ENCODE data around the gene NKAIN4.

Gene NKAIN4

DNA sequence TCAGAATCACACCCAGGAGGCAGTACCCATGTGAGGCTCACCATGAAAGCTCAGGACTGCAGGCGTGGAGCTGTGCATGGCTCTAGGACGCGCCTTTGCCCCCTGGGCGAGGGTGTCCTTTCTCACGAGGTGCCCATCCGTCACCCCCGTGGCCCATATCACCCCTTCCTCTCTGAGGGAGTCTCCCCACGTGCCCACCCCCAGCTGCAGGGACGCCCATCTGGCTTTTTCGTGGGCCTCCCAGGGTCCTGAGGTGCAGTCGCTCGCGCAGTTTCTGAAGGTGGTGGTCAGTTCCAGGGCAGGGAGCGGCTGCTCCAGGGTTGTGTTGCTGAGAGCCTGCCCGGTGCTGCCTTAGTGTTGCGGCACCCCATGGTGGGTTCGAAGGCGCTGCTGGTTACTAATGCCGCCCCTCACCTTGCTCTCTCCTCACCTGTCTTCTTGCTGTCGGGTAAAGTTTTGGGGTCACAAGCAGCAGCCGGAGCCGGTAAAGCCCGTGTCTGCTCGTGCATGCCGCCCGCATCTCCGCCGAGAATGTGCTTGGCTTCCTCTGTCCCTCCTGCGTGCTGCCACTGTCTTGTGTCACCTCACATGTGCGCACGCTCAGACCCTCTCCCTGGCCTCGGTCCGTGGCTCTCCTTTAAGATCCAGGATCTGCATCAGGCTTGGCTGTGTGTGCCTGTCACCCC lies 29.3 kb upstream of the NKAIN4 start:
- Histone ChIP-seq H3K27me3 (ENCODE audit: control insufficient read depth, insufficient read depth, low read length, poor library complexity, severe bottlenecking) (no peaks in the 10 kb centered on the region), H3K4me3 (ENCODE audit: insufficient read depth, low read depth, low read length) (no peak overlapping the region), H3K9me3 (ENCODE audit: control insufficient read depth, low read length) (no peaks in the 10 kb centered on the region), H3K27ac (ENCODE audit: insufficient read depth, low read depth, low read length, poor library complexity, severe bottlenecking) (no peak overlapping the region), H3K4me1 (ENCODE audit: control insufficient read depth, insufficient read depth, low read length) (no peaks in the 10 kb centered on the region), H3K36me3 (ENCODE audit: control insufficient read depth, insufficient read depth, low read length) (peaks cover 15% of the 10 kb centered on the region)
- WGBS, 2 experiments, result 91 to 93% methylated on average over 33 of the region's 33 CpGs

DNA sequence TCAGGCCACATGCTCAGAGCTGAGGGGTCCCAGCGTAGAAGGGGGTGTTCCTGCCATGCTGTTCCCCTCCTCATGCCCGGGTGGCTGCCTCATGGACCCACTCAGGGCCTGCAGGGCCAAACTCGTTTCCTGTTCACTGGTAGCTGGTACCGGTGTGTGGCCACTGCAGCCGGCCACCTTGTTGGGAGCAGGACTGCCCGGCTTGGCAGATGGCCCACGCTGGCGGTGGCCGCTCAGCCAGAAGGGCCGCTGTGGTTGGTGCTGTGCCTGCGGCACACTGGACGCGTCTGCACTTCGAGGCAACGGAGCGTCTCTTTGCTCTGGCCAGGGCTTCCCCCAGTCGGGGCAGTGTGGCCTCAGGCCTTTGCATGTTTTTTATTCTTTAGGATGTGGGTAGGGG lies 28.7 kb upstream of the NKAIN4 start:
- H3K4me1 ChIP-seq (ENCODE audit: control insufficient read depth, insufficient read depth, low read length), result no peaks in the 10 kb centered on the region
- H3K4me3 ChIP-seq (ENCODE audit: insufficient read depth, low read depth, low read length), result no peak overlapping the region
- peaks cover 14% of the 10 kb centered on the region for H3K36me3 ChIP-seq (ENCODE audit: control insufficient read depth, insufficient read depth, low read length)
- WGBS, 2 experiments, result 96 to 97% methylated on average over 17 of the region's 17 CpGs
- no peaks in the 10 kb centered on the region for H3K9me3 ChIP-seq (ENCODE audit: control insufficient read depth, low read length)
- no peaks in the 10 kb centered on the region for H3K27me3 ChIP-seq (ENCODE audit: control insufficient read depth, insufficient read depth, low read length, poor library complexity, severe bottlenecking)
- H3K27ac ChIP-seq (ENCODE audit: insufficient read depth, low read depth, low read length, poor library complexity, severe bottlenecking), result no peak overlapping the region

DNA sequence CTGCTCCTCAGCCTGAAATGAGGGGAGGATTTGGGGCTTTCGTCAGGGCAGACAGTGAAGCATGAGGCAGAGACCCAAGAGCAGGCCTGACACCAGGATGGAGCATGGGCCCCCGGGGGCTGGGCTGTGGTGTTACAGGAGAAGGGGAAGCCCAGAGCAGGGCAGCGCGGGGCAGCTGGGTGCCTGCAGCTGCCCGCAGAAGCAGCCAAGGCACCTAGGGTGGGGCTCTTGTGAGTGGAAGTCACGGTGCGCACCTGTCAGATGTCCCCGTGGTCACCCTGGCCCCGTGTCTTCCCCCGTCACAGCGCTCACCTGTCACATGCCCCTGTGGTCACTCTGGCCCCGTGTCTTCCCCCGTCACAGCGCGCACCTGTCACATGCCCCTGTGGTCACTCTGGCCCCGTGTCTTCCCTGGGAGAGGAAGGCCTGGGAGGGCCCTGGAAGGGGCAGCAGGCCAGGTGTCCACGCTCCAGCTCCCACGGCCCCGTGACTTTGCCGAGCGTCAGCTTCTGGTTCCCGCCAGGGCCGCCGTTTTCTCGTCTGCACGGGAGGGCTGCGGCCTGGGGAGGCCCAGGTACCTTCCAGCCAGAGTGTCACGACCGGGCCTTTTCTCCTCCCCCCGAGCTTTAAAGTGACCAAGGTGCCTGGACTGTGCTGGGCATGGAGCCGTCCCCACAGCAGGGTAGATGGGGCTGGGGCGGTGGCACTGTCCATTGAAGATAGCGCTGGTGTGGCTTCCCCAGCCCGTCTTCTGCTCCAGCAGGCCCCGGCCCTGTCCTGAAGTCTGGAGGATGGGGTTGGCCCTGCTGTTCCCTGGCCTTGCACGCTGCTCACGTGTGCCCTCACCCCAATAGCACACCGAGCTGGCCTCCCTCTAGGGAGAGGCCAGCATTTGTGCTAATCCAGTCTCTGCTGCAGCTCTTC lies 27.7 kb upstream of the NKAIN4 start:
- WGBS, 2 experiments, result 94 to 95% methylated on average over 38 of the region's 38 CpGs
- Histone ChIP-seq H3K36me3 (ENCODE audit: control insufficient read depth, insufficient read depth, low read length) (peaks cover 22% of the 10 kb centered on the region), H3K27me3 (ENCODE audit: control insufficient read depth, insufficient read depth, low read length, poor library complexity, severe bottlenecking) (no peaks in the 10 kb centered on the region), H3K4me1 (ENCODE audit: control insufficient read depth, insufficient read depth, low read length) (no peaks in the 10 kb centered on the region), H3K27ac (ENCODE audit: insufficient read depth, low read depth, low read length, poor library complexity, severe bottlenecking) (no peak overlapping the region), H3K4me3 (ENCODE audit: insufficient read depth, low read depth, low read length) (no peak overlapping the region), H3K9me3 (ENCODE audit: control insufficient read depth, low read length) (no peaks in the 10 kb centered on the region)

DNA sequence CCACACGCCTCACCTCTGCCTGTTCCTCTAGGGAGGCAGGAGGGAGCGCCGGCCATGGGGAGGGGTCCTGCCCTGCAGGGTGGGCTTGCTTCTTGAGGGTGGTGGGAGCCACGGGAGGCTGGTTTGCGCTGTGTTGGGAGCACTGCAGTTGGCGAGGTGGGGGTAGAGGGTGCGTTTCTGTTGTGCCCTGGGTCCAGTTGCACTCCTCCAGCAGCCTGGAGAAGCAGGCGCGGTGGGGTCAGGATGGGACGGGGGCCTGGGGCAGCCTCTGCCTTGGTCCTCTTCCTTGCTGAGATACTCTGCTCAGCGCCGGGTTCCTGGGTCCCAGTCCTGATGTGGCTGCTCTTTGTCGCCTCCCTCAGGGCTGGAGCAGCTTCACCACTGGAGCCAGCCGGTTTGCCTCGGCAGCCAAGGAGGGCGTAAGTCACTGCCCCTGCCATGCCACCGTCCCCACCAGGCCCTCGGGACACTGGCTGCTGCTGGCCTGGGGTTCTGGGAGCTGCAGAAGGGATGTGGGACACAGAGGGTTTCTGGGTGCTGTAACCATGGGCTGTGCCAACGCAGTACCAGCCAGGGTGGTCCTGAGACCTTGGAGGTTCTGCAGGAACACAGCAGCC lies 26.8 kb upstream of the NKAIN4 start:
- no peak overlapping the region for H3K4me3 ChIP-seq (ENCODE audit: insufficient read depth, low read depth, low read length)
- no peak overlapping the region for H3K27ac ChIP-seq (ENCODE audit: insufficient read depth, low read depth, low read length, poor library complexity, severe bottlenecking)
- no peaks in the 10 kb centered on the region for H3K4me1 ChIP-seq (ENCODE audit: control insufficient read depth, insufficient read depth, low read length)
- H3K9me3 ChIP-seq (ENCODE audit: control insufficient read depth, low read length), result no peaks in the 10 kb centered on the region
- peaks cover 22% of the 10 kb centered on the region for H3K36me3 ChIP-seq (ENCODE audit: control insufficient read depth, insufficient read depth, low read length)
- H3K27me3 ChIP-seq (ENCODE audit: control insufficient read depth, insufficient read depth, low read length, poor library complexity, severe bottlenecking), result no peaks in the 10 kb centered on the region
- WGBS, 2 experiments, result 82 to 83% methylated on average over 19 of the region's 19 CpGs

DNA sequence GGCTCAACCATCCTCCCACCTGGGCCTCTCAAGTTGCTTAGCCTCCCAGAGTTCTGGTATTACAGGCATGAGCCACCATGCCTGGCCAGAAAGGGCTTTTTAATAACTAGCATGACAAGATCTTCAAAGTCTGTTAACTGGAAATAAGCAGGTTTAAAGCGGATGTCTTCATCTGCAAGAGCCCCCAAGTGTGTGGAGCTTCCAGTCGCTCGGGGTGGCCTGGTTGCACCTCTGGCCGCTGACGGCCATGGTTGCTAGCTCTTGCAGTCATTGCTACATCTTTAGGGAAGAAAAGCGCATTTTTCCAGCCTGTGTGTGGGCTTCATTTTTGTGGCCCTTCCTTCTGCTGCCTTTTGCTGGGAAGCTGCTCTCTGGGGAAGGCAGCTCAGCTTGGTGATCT lies 26.1 kb upstream of the NKAIN4 start:
- Histone ChIP-seq H3K4me3 (ENCODE audit: insufficient read depth, low read depth, low read length) (no peak overlapping the region), H3K27me3 (ENCODE audit: control insufficient read depth, insufficient read depth, low read length, poor library complexity, severe bottlenecking) (no peaks in the 10 kb centered on the region), H3K36me3 (ENCODE audit: control insufficient read depth, insufficient read depth, low read length) (peaks cover 22% of the 10 kb centered on the region), H3K9me3 (ENCODE audit: control insufficient read depth, low read length) (no peaks in the 10 kb centered on the region), H3K4me1 (ENCODE audit: control insufficient read depth, insufficient read depth, low read length) (no peaks in the 10 kb centered on the region), H3K27ac (ENCODE audit: insufficient read depth, low read depth, low read length, poor library complexity, severe bottlenecking) (no peak overlapping the region)
- 87% methylated on average over 6 of the region's 6 CpGs for WGBS, 2 experiments

DNA sequence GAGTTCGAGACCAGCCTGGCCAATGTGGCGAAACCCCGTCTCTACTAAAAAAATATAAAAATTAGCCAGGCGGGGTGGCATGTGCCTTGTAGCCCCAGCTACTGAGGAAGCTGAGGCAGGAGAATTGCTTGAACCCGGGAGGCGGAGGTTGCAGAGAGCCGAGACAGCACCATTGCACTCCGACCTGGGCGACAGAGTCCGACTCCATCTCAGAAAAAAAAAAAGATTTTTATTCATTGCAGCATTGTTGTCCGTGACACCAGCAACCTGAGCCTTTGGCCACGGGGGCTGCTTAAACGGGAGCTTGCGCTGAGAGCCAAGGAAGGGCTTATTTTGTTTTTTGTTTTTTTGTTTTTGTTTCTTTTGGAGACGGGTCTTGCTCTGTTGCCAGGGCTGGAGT lies 25.7 kb upstream of the NKAIN4 start:
- no peaks in the 10 kb centered on the region for H3K27me3 ChIP-seq (ENCODE audit: control insufficient read depth, insufficient read depth, low read length, poor library complexity, severe bottlenecking)
- no peak overlapping the region for H3K27ac ChIP-seq (ENCODE audit: insufficient read depth, low read depth, low read length, poor library complexity, severe bottlenecking)
- 91 to 92% methylated on average over 15 of the region's 15 CpGs for WGBS, 2 experiments
- H3K9me3 ChIP-seq (ENCODE audit: control insufficient read depth, low read length), result no peaks in the 10 kb centered on the region
- H3K4me1 ChIP-seq (ENCODE audit: control insufficient read depth, insufficient read depth, low read length), result no peaks in the 10 kb centered on the region
- peaks cover 22% of the 10 kb centered on the region for H3K36me3 ChIP-seq (ENCODE audit: control insufficient read depth, insufficient read depth, low read length)
- no peak overlapping the region for H3K4me3 ChIP-seq (ENCODE audit: insufficient read depth, low read depth, low read length)

DNA sequence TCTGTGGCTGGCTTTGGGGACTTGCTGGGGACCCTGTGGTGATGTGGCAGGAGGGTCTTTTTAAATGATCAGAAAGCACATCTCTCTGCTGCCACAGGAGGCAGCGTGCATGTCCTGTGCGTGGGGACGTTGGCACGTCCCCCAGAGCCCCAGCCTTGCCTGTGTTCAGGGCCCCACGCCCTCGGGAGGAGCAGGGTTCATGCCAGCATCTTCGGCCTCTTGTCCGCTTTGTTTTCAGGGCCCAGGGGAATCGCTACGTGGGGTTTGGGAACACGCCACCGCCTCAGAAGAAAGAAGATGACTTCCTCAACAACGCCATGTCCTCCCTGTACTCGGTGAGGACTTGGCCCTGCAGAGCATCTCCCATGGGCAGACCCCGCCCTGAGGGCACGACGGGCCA lies 24.4 kb upstream of the NKAIN4 start:
- Histone ChIP-seq H3K9me3 (ENCODE audit: control insufficient read depth, low read length) (no peaks in the 10 kb centered on the region), H3K4me3 (ENCODE audit: insufficient read depth, low read depth, low read length) (no peak overlapping the region), H3K4me1 (ENCODE audit: control insufficient read depth, insufficient read depth, low read length) (peaks cover 4% of the 10 kb centered on the region), H3K27me3 (ENCODE audit: control insufficient read depth, insufficient read depth, low read length, poor library complexity, severe bottlenecking) (no peaks in the 10 kb centered on the region), H3K27ac (ENCODE audit: insufficient read depth, low read depth, low read length, poor library complexity, severe bottlenecking) (no peak overlapping the region), H3K36me3 (ENCODE audit: control insufficient read depth, insufficient read depth, low read length) (peaks cover 21% of the 10 kb centered on the region)
- WGBS, 2 experiments, result 92 to 93% methylated on average over 17 of the region's 17 CpGs

DNA sequence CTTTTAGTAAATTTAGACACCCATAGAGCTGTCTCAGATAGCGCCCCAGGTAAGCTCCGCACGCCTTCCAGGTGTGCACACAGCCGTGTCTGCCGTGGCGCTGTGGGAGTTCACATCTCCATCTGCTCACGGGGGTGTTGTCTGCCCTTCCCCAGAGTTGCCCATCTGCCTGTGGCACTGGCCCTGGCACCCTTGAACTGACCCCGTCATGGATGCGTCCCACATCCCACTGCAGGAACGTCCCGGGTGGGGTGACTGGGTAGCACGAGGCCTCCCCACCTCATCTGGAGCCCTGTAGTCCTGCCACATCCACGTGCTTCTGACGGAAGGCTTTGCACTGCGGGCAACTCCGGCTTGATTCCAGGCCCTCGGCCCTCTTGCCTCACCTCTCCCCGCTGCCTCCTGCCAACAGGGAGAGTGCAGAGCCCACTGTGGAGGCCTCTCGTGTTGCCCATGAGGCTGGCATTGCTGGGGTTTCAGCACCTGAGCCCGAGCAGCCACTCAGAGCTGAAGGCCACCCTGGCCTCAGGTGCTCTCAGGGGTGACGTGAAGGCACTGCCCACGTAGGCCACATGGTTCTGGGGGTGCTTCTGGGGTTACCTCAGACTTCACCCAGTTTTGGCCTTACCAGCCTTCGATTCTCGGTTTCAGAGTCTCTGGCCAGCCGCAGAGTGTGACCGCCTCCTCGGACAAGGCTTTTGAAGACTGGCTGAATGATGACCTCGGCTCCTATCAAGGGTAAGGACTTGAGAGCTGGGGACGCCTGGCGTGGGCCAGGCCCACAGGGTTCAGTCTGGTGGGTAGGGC lies 23.4 kb upstream of the NKAIN4 start:
- peaks cover 14% of the 10 kb centered on the region for H3K36me3 ChIP-seq (ENCODE audit: control insufficient read depth, insufficient read depth, low read length)
- no peaks in the 10 kb centered on the region for H3K9me3 ChIP-seq (ENCODE audit: control insufficient read depth, low read length)
- no peaks in the 10 kb centered on the region for H3K27me3 ChIP-seq (ENCODE audit: control insufficient read depth, insufficient read depth, low read length, poor library complexity, severe bottlenecking)
- no peak overlapping the region for H3K27ac ChIP-seq (ENCODE audit: insufficient read depth, low read depth, low read length, poor library complexity, severe bottlenecking)
- WGBS, 2 experiments, result 95 to 96% methylated on average over 30 of the region's 30 CpGs
- H3K4me3 ChIP-seq (ENCODE audit: insufficient read depth, low read depth, low read length), result no peak overlapping the region
- peaks cover 4% of the 10 kb centered on the region for H3K4me1 ChIP-seq (ENCODE audit: control insufficient read depth, insufficient read depth, low read length)

DNA sequence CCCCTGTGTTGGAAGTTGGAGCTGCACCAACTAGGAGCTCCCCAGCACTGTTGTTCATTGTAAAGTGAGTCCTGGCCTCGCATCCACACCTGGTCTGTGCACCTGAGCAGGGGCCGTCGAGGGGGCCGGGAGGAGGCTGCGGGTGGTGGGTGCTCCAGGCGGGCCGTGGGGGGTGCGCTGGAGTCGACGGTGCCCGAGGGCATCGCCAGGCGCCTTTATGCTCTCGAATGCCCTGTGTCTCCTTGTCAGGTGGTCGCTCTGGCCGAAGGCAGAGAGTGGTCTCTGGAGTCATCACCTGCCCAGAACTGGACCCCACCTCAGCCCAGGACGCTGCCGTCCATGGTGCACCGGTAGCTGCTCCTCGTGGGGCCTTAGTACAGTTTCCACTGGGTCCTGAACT lies 22.7 kb upstream of the NKAIN4 start:
- Histone ChIP-seq H3K4me3 (ENCODE audit: insufficient read depth, low read depth, low read length) (no peak overlapping the region), H3K4me1 (ENCODE audit: control insufficient read depth, insufficient read depth, low read length) (peaks cover 4% of the 10 kb centered on the region), H3K9me3 (ENCODE audit: control insufficient read depth, low read length) (no peaks in the 10 kb centered on the region), H3K27ac (ENCODE audit: insufficient read depth, low read depth, low read length, poor library complexity, severe bottlenecking) (no peak overlapping the region), H3K36me3 (ENCODE audit: control insufficient read depth, insufficient read depth, low read length) (peaks cover 12% of the 10 kb centered on the region), H3K27me3 (ENCODE audit: control insufficient read depth, insufficient read depth, low read length, poor library complexity, severe bottlenecking) (no peaks in the 10 kb centered on the region)
- WGBS, 2 experiments, result 95 to 96% methylated on average over 20 of the region's 20 CpGs

Measured in ectodermal cell (in vitro differentiated cells).